Measurements from ENCODE around the gene TSSC4. TPM values are rescaled to one million over a fixed set of nuclear protein-coding genes. Genes with fewer than 3 reads are reported as not detected.
"Not testable (repeated sequence)": the region's sequence is repeated elsewhere in the genome, so short reads cannot be mapped to it uniquely, and the experiment has no call there.

The TSSC4 gene
- total and polyA plus RNA-seq, 7 donors, result 43.7 to 60.1 (median 49.6) TPM

DNA sequence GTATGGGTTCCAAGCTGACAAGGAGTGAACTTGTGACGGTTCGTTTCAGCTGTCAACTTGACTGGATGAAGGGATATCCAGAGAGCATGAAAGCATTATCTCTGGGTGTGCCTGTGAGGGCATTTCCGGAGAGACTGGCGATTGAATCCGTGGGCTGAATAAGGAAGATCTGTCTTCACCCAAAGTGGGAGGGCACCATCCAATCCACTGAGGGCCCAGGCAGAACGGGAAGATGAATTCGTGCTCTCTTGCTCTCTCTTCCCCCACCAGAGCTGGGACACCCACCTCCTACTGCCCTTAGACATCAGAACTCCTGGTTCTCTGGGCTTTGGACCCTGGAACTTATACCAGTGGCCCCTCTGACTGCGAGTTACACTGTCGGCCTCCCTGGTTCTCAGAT lies 39.0 kb upstream of the TSSC4 start:
- WGBS, 2 donors, result 83 to 89% methylated on average over 9 of the region's 9 CpGs
- Histone ChIP-seq H3K36me3 (no peaks in the 10 kb centered on the region), H3K9me3 (no peaks in the 10 kb centered on the region), H3K4me1 (peaks cover 0 to 12% (median 9%) of the 10 kb centered on the region in 4 donors), H3K27ac (no peak overlapping the region), H3K27me3 (no peaks in the 10 kb centered on the region), H3K4me3 (no peak overlapping the region)
- no peak for DNase-seq
- TF ChIP-seq POLR2A (IDR thresholded peaks at IDR 0.05) (no peak), EP300 (IDR thresholded peaks at IDR 0.05) (no peak), POLR2AphosphoS5 (IDR thresholded peaks at IDR 0.05) (no peak)
- TF ChIP-seq, protein P1, sequence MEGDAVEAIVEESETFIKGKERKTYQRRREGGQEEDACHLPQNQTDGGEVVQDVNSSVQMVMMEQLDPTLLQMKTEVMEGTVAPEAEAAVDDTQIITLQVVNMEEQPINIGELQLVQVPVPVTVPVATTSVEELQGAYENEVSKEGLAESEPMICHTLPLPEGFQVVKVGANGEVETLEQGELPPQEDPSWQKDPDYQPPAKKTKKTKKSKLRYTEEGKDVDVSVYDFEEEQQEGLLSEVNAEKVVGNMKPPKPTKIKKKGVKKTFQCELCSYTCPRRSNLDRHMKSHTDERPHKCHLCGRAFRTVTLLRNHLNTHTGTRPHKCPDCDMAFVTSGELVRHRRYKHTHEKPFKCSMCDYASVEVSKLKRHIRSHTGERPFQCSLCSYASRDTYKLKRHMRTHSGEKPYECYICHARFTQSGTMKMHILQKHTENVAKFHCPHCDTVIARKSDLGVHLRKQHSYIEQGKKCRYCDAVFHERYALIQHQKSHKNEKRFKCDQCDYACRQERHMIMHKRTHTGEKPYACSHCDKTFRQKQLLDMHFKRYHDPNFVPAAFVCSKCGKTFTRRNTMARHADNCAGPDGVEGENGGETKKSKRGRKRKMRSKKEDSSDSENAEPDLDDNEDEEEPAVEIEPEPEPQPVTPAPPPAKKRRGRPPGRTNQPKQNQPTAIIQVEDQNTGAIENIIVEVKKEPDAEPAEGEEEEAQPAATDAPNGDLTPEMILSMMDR (IDR thresholded peaks at IDR 0.05), result no peak
- intact Hi-C loops (cut with DNase I), result no loop called here

DNA sequence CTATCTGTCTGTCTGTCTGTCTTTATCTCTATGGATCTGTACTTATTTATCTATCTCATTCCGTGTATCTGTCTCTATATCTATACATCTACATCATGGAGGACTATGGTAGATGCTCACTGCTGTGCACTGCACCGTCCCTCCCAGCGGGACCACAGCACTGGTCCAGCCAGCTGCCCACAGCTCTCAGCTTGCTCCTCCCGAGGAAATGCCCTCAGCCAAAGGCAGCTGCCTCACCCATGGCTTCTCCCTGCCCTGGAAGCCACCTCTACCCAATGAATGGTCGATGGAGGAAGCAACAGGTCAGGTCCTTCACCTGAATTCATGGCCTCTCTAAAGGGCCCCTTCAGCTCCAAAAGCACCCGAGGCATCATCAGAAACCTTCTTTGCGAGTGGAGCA lies 38.1 kb upstream of the TSSC4 start:
- no peak for TF ChIP-seq EP300 (IDR thresholded peaks at IDR 0.05)
- TF ChIP-seq, protein P1 (IDR thresholded peaks at IDR 0.05), result no peak
- no peak for TF ChIP-seq POLR2A (IDR thresholded peaks at IDR 0.05)
- TF ChIP-seq POLR2AphosphoS5 (IDR thresholded peaks at IDR 0.05), result no peak
- 82 to 88% methylated on average over 7 of the region's 7 CpGs for WGBS, 2 donors
- no peak for DNase-seq
- no peak overlapping the region for H3K4me3 ChIP-seq
- H3K9me3 ChIP-seq, result no peaks in the 10 kb centered on the region
- no peaks in the 10 kb centered on the region for H3K36me3 ChIP-seq
- intact Hi-C loops (cut with DNase I), result no loop called here
- H3K27ac ChIP-seq, result no peak overlapping the region
- H3K27me3 ChIP-seq, result no peaks in the 10 kb centered on the region
- peaks cover 0 to 13% (median 10%) of the 10 kb centered on the region in 4 donors for H3K4me1 ChIP-seq

DNA sequence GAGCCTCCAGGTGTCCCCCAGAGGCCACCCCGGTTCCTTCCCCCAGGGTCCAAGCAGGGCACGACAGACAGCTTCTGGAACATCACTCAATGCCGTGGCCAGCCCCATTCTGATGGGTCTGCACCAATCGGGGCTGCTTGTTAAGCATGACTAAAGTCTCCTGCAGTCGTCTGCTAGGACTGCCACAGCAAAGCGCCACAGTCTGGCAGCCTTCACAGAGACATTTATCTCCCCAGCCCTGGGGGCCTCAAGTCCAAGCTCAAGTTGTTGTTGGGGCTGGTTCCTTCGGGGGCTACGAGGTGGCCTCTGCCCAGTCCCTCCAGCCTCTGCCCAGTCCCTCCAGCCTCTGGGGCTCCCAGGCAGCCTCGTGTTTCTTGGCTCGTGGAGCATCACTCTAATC lies 37.4 kb upstream of the TSSC4 start:
- Histone ChIP-seq H3K27ac (no peak overlapping the region), H3K27me3 (no peaks in the 10 kb centered on the region), H3K4me3 (no peak overlapping the region), H3K36me3 (no peaks in the 10 kb centered on the region), H3K9me3 (no peaks in the 10 kb centered on the region), H3K4me1 (peaks cover 0 to 13% (median 10%) of the 10 kb centered on the region in 4 donors)
- WGBS, 2 donors, result 88 to 91% methylated on average over 10 of the region's 10 CpGs
- DNase-seq, result no peak
- intact Hi-C loops (cut with DNase I), result no loop called here
- TF ChIP-seq POLR2AphosphoS5 (IDR thresholded peaks at IDR 0.05) (no peak), EP300 (IDR thresholded peaks at IDR 0.05) (no peak), POLR2A (IDR thresholded peaks at IDR 0.05) (no peak)
- TF ChIP-seq, protein P1 (IDR thresholded peaks at IDR 0.05), result no peak

DNA sequence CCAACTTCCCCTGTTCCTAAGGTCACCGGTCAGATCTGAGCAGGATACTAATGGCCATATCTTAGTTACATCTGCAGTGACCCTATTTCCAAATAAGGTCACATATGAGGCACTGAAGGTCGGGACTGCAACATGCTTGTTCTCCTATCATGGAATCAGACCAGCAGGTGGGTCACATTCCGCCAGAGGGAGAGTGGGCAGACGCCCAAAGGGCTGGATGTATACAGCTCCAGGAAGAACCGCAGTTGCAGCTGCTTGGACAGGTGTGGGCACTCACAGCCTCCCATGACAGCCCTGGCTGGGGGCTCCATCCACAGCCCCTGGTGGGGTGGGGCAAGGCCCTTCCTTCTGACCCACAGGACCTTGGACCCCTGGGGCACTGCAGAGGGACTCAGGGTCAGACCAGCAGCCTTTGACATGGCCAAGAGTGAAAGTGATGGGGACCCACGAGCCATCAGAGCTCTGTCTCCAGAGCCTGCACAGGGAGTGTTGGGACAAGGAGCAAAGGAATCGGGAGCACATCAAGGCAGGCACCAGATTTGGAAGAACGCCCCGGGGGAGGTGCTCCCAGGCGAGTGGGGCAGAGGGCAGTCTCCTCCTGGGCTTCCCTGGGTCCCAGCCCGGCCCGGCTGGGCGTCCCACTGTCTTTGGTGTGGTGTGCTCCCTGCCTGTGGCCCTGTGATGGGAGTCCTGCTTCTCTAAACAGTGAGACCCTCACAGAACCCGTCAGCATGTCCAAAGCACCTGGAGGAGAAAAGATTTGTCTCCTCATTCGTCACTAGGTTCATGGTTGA lies 36.8 kb upstream of the TSSC4 start:
- 90% methylated on average over 15 of the region's 15 CpGs for WGBS, 2 donors
- Histone ChIP-seq H3K27ac (no peak overlapping the region), H3K4me3 (no peak overlapping the region), H3K27me3 (no peaks in the 10 kb centered on the region), H3K4me1 (peaks cover 0 to 13% (median 10%) of the 10 kb centered on the region in 4 donors), H3K9me3 (no peaks in the 10 kb centered on the region), H3K36me3 (no peaks in the 10 kb centered on the region)
- intact Hi-C loops (cut with DNase I), result no loop called here
- DNase-seq, result no peak
- TF ChIP-seq POLR2AphosphoS5 (IDR thresholded peaks at IDR 0.05), result no peak
- TF ChIP-seq EP300 (IDR thresholded peaks at IDR 0.05), result no peak
- TF ChIP-seq, protein P1 (IDR thresholded peaks at IDR 0.05), result no peak
- TF ChIP-seq POLR2A (IDR thresholded peaks at IDR 0.05), result no peak

DNA sequence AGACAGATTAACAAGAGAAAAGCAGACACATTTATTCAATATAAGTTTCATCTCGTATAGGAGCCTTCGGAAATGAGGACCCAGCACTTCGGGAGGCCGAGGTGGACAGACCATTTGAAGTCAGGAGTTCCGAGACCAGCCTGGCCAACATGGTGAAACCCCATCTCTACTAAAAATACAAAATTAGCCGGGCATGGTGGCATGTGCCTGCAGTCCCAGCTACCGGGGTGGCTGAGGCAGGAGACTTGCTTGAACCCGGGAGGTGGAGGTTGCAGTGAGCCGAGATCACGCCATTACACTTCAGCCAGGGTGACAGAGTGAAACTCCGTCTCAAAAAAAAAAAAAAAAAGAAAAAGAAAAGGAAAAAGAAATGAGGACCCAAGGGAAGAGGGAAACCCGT lies 36.2 kb upstream of the TSSC4 start:
- H3K27ac ChIP-seq; DNase-seq; H3K36me3 ChIP-seq; H3K27me3 ChIP-seq; intact Hi-C loops (cut with DNase I); H3K9me3 ChIP-seq; H3K4me3 ChIP-seq: not testable (repeated sequence)
- 94 to 95% methylated on average over 12 of the region's 12 CpGs for WGBS, 2 donors
- peaks cover 0 to 13% (median 10%) of the 10 kb centered on the region in 4 donors for H3K4me1 ChIP-seq
